Ascending aorta (tissue), 2 donors: Measurements from ENCODE around the gene PARP16. TPM values are rescaled to one million over a fixed set of nuclear protein-coding genes. Genes with fewer than 3 reads are reported as not detected.
"Not testable (repeated sequence)": the region's sequence is repeated elsewhere in the genome, so short reads cannot be mapped to it uniquely, and the experiment has no call there.

ENCODE experiments used
- DNase-seq, 2 donors: peaks; one replicate each; pipeline ENCODE4 v3.0.0-alpha.2; 2019; ENCODE audit warnings: low spot score in 2 of 2
- H3K27ac ChIP-seq, 2 donors: fragments of 200-600 bp; sonication (generic); one replicate each; pipeline ENCODE4 v1.5.1; 2016 to 2017; ENCODE audit warnings: mild to moderate bottlenecking in 1 of 2
- H3K27me3 ChIP-seq: fragments of 200-600 bp; sonication (generic); one replicate; pipeline ENCODE4 v1.5.1; 2017
- H3K36me3 ChIP-seq, 2 donors: fragments of 200-600 bp; sonication (generic); one replicate each; pipeline ENCODE4 v1.5.1; 2016
- H3K4me1 ChIP-seq, 2 donors: fragments of 200-600 bp; sonication (generic); one replicate each; pipeline ENCODE4 v1.5.1; 2016 to 2017; ENCODE audit warnings: mild to moderate bottlenecking in 1 of 2
- H3K4me3 ChIP-seq, 2 donors: fragments of 200-600 bp; sonication (generic); one replicate each; pipeline ENCODE4 v1.5.1; 2016 to 2017; ENCODE audit warnings: mild to moderate bottlenecking in 1 of 2
- H3K9me3 ChIP-seq, 2 donors: fragments of 200-600 bp; sonication (generic); one replicate each; pipeline ENCODE4 v1.5.1; 2016
- intact Hi-C: fragments of 100-400 bp; cut with DNase I; formaldehyde crosslinking; loops from one replicate; pipeline ENCODE4 v1.15.1; 2023
- total RNA-seq: library from RNA; depleted of rRNA; stranded (reverse); fragments of >200 nt; gene quantifications from one replicate; pipeline ENCODE4 v1.1.0, GENCODE V29; 2016
- TF ChIP-seq, protein P1 (sequence below), 3 experiments: fragments of 200-600 bp in 2 of 3; fragments of 450-650 bp in 1 of 3; sonication (generic) in 2 of 3; IDR thresholded peaks; one replicate each; pipeline ENCODE4 v1.5.1; 2016 to 2019; ENCODE audit warnings: antibody characterized with exemption in 3 of 3, mild to moderate bottlenecking in 1 of 3, moderate library complexity in 1 of 3

Gene PARP16
- total RNA-seq, 1 donor from 2014 or later: 2.9 TPM

DNA sequence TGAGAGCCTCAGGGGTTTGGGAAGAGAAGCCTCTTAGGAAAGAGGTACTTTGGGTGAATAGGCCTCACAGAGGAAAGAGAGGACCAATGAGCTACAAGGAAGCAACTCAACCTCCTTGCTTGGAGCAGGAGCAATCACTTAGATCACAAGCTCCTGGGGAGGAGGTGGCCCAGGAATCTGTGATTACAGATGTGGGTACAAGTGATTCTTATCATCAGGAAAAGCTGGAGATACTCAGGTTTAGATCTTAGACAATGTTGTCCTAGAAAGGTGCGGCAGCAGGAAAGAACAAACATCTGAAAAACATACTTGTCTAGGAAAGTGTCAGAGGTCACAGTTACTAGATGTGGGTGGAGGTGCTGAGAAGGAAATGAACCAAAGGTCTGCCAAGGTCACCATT lies 8.2 kb downstream of the PARP16 start:
- no peaks in the 10 kb centered on the region for H3K36me3 ChIP-seq
- TF ChIP-seq, protein P1, sequence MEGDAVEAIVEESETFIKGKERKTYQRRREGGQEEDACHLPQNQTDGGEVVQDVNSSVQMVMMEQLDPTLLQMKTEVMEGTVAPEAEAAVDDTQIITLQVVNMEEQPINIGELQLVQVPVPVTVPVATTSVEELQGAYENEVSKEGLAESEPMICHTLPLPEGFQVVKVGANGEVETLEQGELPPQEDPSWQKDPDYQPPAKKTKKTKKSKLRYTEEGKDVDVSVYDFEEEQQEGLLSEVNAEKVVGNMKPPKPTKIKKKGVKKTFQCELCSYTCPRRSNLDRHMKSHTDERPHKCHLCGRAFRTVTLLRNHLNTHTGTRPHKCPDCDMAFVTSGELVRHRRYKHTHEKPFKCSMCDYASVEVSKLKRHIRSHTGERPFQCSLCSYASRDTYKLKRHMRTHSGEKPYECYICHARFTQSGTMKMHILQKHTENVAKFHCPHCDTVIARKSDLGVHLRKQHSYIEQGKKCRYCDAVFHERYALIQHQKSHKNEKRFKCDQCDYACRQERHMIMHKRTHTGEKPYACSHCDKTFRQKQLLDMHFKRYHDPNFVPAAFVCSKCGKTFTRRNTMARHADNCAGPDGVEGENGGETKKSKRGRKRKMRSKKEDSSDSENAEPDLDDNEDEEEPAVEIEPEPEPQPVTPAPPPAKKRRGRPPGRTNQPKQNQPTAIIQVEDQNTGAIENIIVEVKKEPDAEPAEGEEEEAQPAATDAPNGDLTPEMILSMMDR (IDR thresholded peaks at IDR 0.05): no peak
- no peak overlapping the region for H3K4me3 ChIP-seq
- DNase-seq: no peak
- peaks cover 0 to 3% of the 10 kb centered on the region in 2 donors for H3K4me1 ChIP-seq
- H3K27ac ChIP-seq: no peak overlapping the region
- no peaks in the 10 kb centered on the region for H3K27me3 ChIP-seq
- intact Hi-C loops: loop anchor here (10.0 kb wide), 1 partner anchor 244 kb away; no protein-coding TSS in a partner anchor
- H3K9me3 ChIP-seq: no peaks in the 10 kb centered on the region

DNA sequence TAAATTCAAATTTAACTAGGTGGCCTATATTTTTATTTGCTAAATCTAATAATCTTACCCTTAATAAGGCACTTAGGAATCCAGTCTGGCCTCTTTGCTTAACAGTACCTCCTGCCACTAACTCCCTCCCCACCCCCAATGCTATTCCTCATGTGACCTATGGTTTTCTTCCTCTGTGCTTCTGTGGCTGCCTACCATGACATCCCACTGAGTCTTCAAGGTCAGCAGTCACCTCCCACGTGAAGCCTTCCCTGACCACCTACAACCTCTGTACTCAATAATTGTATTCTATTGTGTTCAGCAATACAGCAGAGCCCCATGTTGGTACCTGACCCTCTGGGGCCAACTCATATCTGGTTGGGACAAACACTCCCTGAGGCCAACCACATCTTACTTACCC lies 9.7 kb downstream of the PARP16 start:
- no peak for DNase-seq
- Histone ChIP-seq H3K4me1 (no peaks in the 10 kb centered on the region), H3K4me3 (no peak overlapping the region), H3K27ac (no peak overlapping the region), H3K9me3 (no peaks in the 10 kb centered on the region), H3K36me3 (no peaks in the 10 kb centered on the region), H3K27me3 (no peaks in the 10 kb centered on the region)
- intact Hi-C loops: loop anchor here (10.0 kb wide), 1 partner anchor 242 kb away; no protein-coding TSS in a partner anchor
- TF ChIP-seq, protein P1 (IDR thresholded peaks at IDR 0.05): no peak

GRCh38 chr15:65275728-65276126 lies 11.0 kb downstream of the PARP16 start:
- TF ChIP-seq, protein P1 (IDR thresholded peaks at IDR 0.05): no peak
- Histone ChIP-seq H3K9me3 (no peaks in the 10 kb centered on the region), H3K4me1 (no peaks in the 10 kb centered on the region), H3K27me3 (no peaks in the 10 kb centered on the region), H3K4me3 (no peak overlapping the region), H3K27ac (no peak overlapping the region), H3K36me3 (no peaks in the 10 kb centered on the region)
- DNase-seq: no peak
- intact Hi-C loops: loop anchor here (10.0 kb wide), 1 partner anchor 241 kb away; no protein-coding TSS in a partner anchor

DNA sequence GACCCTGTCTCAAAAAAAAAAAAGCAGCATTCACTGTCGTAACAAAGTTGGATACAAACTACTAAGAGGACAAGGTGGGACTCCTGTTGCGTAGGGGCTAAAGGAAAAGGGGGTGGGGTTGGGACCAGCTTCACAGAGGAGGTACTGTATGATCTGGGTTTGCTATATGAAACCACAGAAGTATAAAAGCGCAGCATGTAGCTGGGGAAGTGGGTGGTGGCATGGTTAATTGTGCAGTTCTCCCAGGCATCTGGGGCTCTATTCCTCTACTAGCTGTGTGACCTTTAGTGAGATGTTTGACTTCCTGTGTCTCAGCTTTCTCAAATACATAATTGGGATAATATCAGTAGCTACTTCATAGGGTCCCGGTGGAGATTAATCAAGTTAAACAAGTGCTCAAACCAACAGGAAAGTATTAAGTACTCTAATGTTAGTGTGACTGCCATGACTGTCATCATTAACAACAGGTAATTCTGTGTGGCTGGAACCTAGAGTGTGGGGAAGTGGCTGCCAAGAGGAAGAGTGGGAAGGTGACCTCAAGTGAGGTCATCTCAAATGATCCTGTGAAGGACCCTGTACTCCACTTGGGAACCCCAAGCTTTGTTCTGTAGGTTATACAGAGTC lies 11.5 kb downstream of the PARP16 start:
- DNase-seq: no peak
- Histone ChIP-seq H3K4me1 (no peaks in the 10 kb centered on the region), H3K4me3 (no peak overlapping the region), H3K27me3 (no peaks in the 10 kb centered on the region), H3K36me3 (peaks cover 0 to 1% of the 10 kb centered on the region in 2 donors), H3K9me3 (no peaks in the 10 kb centered on the region), H3K27ac (no peak overlapping the region)
- TF ChIP-seq, protein P1 (IDR thresholded peaks at IDR 0.05): no peak
- intact Hi-C loops: loop anchor here (10.0 kb wide), 1 partner anchor 240 kb away; no protein-coding TSS in a partner anchor

- H3K4me1 ChIP-seq, H3K4me3 ChIP-seq, H3K9me3 ChIP-seq, H3K27me3 ChIP-seq, H3K27ac ChIP-seq: not testable (repeated sequence)
- TF ChIP-seq, protein P1 (IDR thresholded peaks at IDR 0.05): peak; percentile 38 to 60 (median 55)
- H3K36me3 ChIP-seq: peaks cover 12 to 19% of the 10 kb centered on the region in 2 donors
- intact Hi-C loops: loop anchor here (10.0 kb wide), 1 partner anchor 236 kb away; no protein-coding TSS in a partner anchor
- DNase-seq: peak in 1 of 2 donors; percentile 77
Observed at GRCh38 chr15:65270811-65271545, 15.7 kb downstream of the PARP16 start.
